H1 (cell line): ENCODE measurements around the gene KCNK15. TPM values are rescaled to one million over a fixed set of nuclear protein-coding genes. Genes with fewer than 3 reads are reported as not detected.

Experiments
- CTCF ChIA-PET: fragments of 300-600 bp; sonication (Branson Sonifier 250); formaldehyde crosslinking; loops from one replicate; lab custom pipeline; 2021; ENCODE audit not compliant: partially characterized antibody; lab: Charles Lee
- POLR2A ChIA-PET: fragments of 300-600 bp; sonication (Branson Sonifier 250); formaldehyde crosslinking; loops from one replicate; lab custom pipeline; 2021; ENCODE audit warnings: inconsistent platforms; ENCODE audit not compliant: partially characterized antibody; lab: Charles Lee
- DNase-seq, 2 experiments: peaks; one replicate each; pipeline versions ENCODE4 v3.0.0 to v3.0.0-alpha.2; 2010 to 2022; ENCODE audit warnings: low spot score in 2 of 2, low read depth in 1 of 2, mixed read lengths in 1 of 2
- FAIRE-seq: peaks from 2 replicates; lab custom pipeline; 2011; peaks lifted over from hg19 to GRCh38; lab: Jason Lieb, UNC
- H2AFZ ChIP-seq: 2 replicates; pipeline ENCODE4 v1.8.1; 2012; ENCODE audit warnings: low read length, inconsistent platforms
- H2AK5ac ChIP-seq: 2 replicates; pipeline ENCODE4 v1.6.1; 2013; ENCODE audit warnings: low read depth, low read length
- H2BK120ac ChIP-seq: replicated peaks from 2 replicates; pipeline ENCODE3; 2013; ENCODE audit warnings: low read depth, low read length, inconsistent platforms
- H2BK12ac ChIP-seq: 2 replicates; pipeline ENCODE4 v1.6.1; 2013; ENCODE audit warnings: low read depth, low read length
- H2BK15ac ChIP-seq: 2 replicates; pipeline ENCODE4 v1.6.1; 2013; ENCODE audit warnings: low read length
- H2BK20ac ChIP-seq: 2 replicates; pipeline ENCODE4 v1.6.1; 2013; ENCODE audit warnings: low read length
- H2BK5ac ChIP-seq: 2 replicates; pipeline ENCODE4 v1.6.1; 2013; ENCODE audit warnings: low read depth, low read length
- H3K14ac ChIP-seq: 2 replicates; pipeline ENCODE4 v1.6.1; 2013; ENCODE audit warnings: inconsistent platforms; ENCODE audit not compliant: insufficient read length
- H3K18ac ChIP-seq: 2 replicates; pipeline ENCODE4 v1.6.1; 2013; ENCODE audit warnings: low read length; ENCODE audit errors: extremely low read depth
- H3K23ac ChIP-seq: 2 replicates; pipeline ENCODE4 v1.6.1; 2013; ENCODE audit warnings: inconsistent platforms; ENCODE audit not compliant: insufficient read length
- H3K23me2 ChIP-seq: 2 replicates; pipeline ENCODE4 v1.6.1; 2013; ENCODE audit warnings: low read depth, low read length
- H3K27ac ChIP-seq: 2 replicates; pipeline ENCODE4 v1.6.1; 2011; ENCODE audit warnings: low read depth, low read length, inconsistent platforms
- H3K27me3 ChIP-seq, 4 experiments: replicated peaks in 1 of 4; 1 replicate in 1 of 4; 2 replicates in 3 of 4; pipeline versions ENCODE4 v1.6.1 to v1.8.1; 2011 to 2013; ENCODE audit warnings: low read length in 3 of 4, mild to moderate bottlenecking in 3 of 4, inconsistent platforms in 2 of 4, mixed read lengths in 2 of 4, moderate library complexity in 1 of 4; ENCODE audit not compliant: control insufficient read depth in 3 of 4, insufficient read depth in 3 of 4; ENCODE audit errors: extremely low read depth in 1 of 4
- H3K36me3 ChIP-seq, 4 experiments: 2 replicates each; pipeline versions ENCODE4 v1.6.1 to v1.8.1; 2011 to 2013; ENCODE audit warnings: mild to moderate bottlenecking in 4 of 4, low read length in 3 of 4, moderate library complexity in 2 of 4, control low read depth in 1 of 4, inconsistent platforms in 1 of 4; ENCODE audit not compliant: insufficient read depth in 4 of 4, control insufficient read depth in 2 of 4
- H3K4ac ChIP-seq: replicated peaks from 2 replicates; pipeline ENCODE3; 2013; ENCODE audit warnings: low read length, low read depth, mixed read lengths, inconsistent platforms; ENCODE audit not compliant: insufficient read length
- H3K4me1 ChIP-seq, 4 experiments: replicated peaks in 1 of 4; 1 replicate in 1 of 4; 2 replicates in 3 of 4; pipeline versions ENCODE4 v1.6.1 to v1.8.1; 2011 to 2013; ENCODE audit warnings: low read length in 3 of 4, inconsistent platforms in 2 of 4, mixed read lengths in 1 of 4; ENCODE audit not compliant: insufficient read depth in 4 of 4, control insufficient read depth in 3 of 4
- H3K4me2 ChIP-seq, 2 experiments: 2 replicates each; pipeline versions ENCODE4 v1.6.1 to v1.8.1; 2011 to 2013; ENCODE audit warnings: low read depth in 2 of 2, low read length in 2 of 2, control low read depth in 1 of 2, inconsistent platforms in 1 of 2, mild to moderate bottlenecking in 1 of 2; ENCODE audit not compliant: insufficient read depth in 1 of 2
- H3K4me3 ChIP-seq, 4 experiments: fragments of 200-600, 300-600 bp in 1 of 4; sonication (generic), shearing (Covaris generic), sonication (Bioruptor Twin) in 1 of 4; 2 replicates each; pipeline versions ENCODE4 v1.5.1 to v1.8.1; 2011 to 2016; ENCODE audit warnings: low read length in 4 of 4, low read depth in 3 of 4, control low read depth in 2 of 4, inconsistent platforms in 2 of 4, mild to moderate bottlenecking in 2 of 4, mixed read lengths in 1 of 4, moderate library complexity in 1 of 4; ENCODE audit not compliant: insufficient read depth in 2 of 4; ENCODE audit errors: extremely low read depth in 1 of 4
- H3K56ac ChIP-seq: replicated peaks from 2 replicates; pipeline ENCODE3; 2013; ENCODE audit warnings: low read depth, mild to moderate bottlenecking, mixed read lengths, low read length, inconsistent platforms; ENCODE audit not compliant: insufficient read length
- H3K79me1 ChIP-seq: 2 replicates; pipeline ENCODE4 v1.6.1; 2013; ENCODE audit warnings: low read depth, low read length, control low read depth
- H3K79me2 ChIP-seq, 2 experiments: 2 replicates each; pipeline versions ENCODE4 v1.6.1 to v1.8.1; 2012 to 2013; ENCODE audit warnings: low read length in 2 of 2, mild to moderate bottlenecking in 2 of 2, inconsistent platforms in 1 of 2; ENCODE audit not compliant: insufficient read depth in 2 of 2, control insufficient read depth in 1 of 2
- H3K9ac ChIP-seq, 4 experiments: replicated peaks in 1 of 4; 1 replicate in 1 of 4; 2 replicates in 3 of 4; pipeline versions ENCODE4 v1.6.1 to v1.8.1; 2011 to 2013; ENCODE audit warnings: low read depth in 3 of 4, low read length in 3 of 4, control low read depth in 2 of 4, mild to moderate bottlenecking in 2 of 4, moderate library complexity in 2 of 4, inconsistent platforms in 1 of 4; ENCODE audit errors: extremely low read depth in 1 of 4
- H3K9me3 ChIP-seq, 2 experiments: 2 replicates each; pipeline versions ENCODE4 v1.6.1 to v1.8.1; 2012 to 2013; ENCODE audit warnings: mild to moderate bottlenecking in 2 of 2, moderate library complexity in 2 of 2, control low read depth in 1 of 2, inconsistent platforms in 1 of 2, low read depth in 1 of 2, low read length in 1 of 2, mixed read lengths in 1 of 2; ENCODE audit not compliant: insufficient read depth in 2 of 2
- H4K20me1 ChIP-seq, 2 experiments: replicated peaks in 1 of 2; 2 replicates each; pipeline versions ENCODE3 to v1.8.1; 2011 to 2013; ENCODE audit warnings: inconsistent platforms in 2 of 2, low read length in 2 of 2, mild to moderate bottlenecking in 1 of 2; ENCODE audit not compliant: insufficient read depth in 2 of 2, control insufficient read depth in 1 of 2
- H4K5ac ChIP-seq: 2 replicates; pipeline ENCODE4 v1.6.1; 2013; ENCODE audit warnings: low read length, low read depth, mixed read lengths, inconsistent platforms; ENCODE audit not compliant: insufficient read length
- H4K8ac ChIP-seq: 2 replicates; pipeline ENCODE4 v1.8.0; 2013; ENCODE audit warnings: mild to moderate bottlenecking, moderate library complexity, low read length, inconsistent platforms; ENCODE audit not compliant: insufficient read depth; ENCODE audit errors: extremely low read depth
- H4K91ac ChIP-seq: replicated peaks from 2 replicates; pipeline ENCODE3; 2013; ENCODE audit warnings: low read length, mixed read lengths, inconsistent platforms; ENCODE audit not compliant: insufficient read length
- KDM1A ChIP-seq: fragments of 200-600, 300-600 bp; sonication (generic); IDR thresholded peaks from 2 replicates; pipeline ENCODE4 v1.7.1; 2016; ENCODE audit warnings: mild to moderate bottlenecking, low read length, borderline replicate concordance
- MAFK ChIP-seq: IDR thresholded peaks from 2 replicates; pipeline ENCODE4 v1.6.1; 2012; ENCODE audit warnings: low read depth, mild to moderate bottlenecking, improper control_type of control experiment, low read length
- WGBS, 2 experiments: shearing (Covaris generic) in 1 of 2; methylation state at CpG; one replicate each; pipeline versions ENCODE4 v1.1.6 to v1.1.7; 2013 to 2015; ENCODE audit warnings: low lambda C conversion rate in 2 of 2, mixed read lengths in 2 of 2, inconsistent platforms in 1 of 2, low coverage in 1 of 2, missing lambda C conversion rate in 1 of 2; ENCODE audit not compliant: insufficient replicate concordance in 2 of 2, insufficient coverage in 1 of 2, insufficient read length in 1 of 2; ENCODE audit errors: extremely low coverage in 1 of 2, missing lambda C conversion rate in 1 of 2; 5-methylcytosine and 5-hydroxymethylcytosine counted together
- polyA plus RNA-seq, 7 experiments: library from polyadenylated mRNA; depleted of rRNA in 3 of 7; stranded (reverse) in 5 of 7; unstranded in 2 of 7; fragments of >200 nt in 5 of 7; fragments of 200-250 nt in 2 of 7; gene quantifications; 1 replicate in 5 of 7; 2 replicates in 1 of 7; 4 replicates in 1 of 7; pipeline versions ENCODE4 v1.2.1 to v1.2.3, GENCODE V29; 2011 to 2013; ENCODE audit warnings: missing spikeins in 2 of 7, mixed read lengths in 2 of 7
- total RNA-seq: library from RNA; stranded (reverse); fragmentation: NEBNext Ultra II Directional; extraction: Animal tissue kit (Norgen Biotek cat#: 25700); gene quantifications from 2 replicates; pipeline ENCODE4 v1.2.1, GENCODE V29; 2021
- TF ChIP-seq, protein P1 (sequence below), 3 experiments: IDR thresholded peaks; 1 replicate in 2 of 3; 2 replicates in 1 of 3; pipeline versions ENCODE4 v1.5.1 to v1.6.1; 2011; ENCODE audit warnings: low read length in 3 of 3, mild to moderate bottlenecking in 3 of 3, inconsistent platforms in 2 of 3, low read depth in 1 of 3, moderate library complexity in 1 of 3; ENCODE audit not compliant: insufficient read depth in 1 of 3; ENCODE audit errors: control extremely low read depth in 1 of 3

Gene KCNK15
- total and polyA plus RNA-seq, 2 of the 8 experiments (the other 6 are each of a cell fraction or from before 2014, with no cell fraction given): 0.24 to 0.33 TPM

DNA sequence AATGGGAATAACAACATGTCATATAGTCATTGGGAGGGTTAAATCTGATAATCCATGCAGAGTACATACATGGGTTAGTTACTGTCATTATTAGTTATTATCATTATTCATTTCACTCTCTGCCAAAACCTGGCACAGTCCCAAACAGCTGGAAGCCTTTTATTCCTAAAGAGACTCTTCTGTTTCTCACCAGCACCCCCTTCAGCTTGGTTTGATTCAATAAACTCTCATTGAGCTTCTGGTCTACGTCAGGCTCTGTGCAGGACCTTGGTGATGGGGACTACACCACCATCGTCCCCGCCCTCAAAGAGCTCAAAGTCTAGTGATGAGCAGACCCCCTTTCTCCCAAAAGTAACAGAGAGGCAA, 2.3 kb downstream of the KCNK15 start:
- Histone ChIP-seq H3K4ac (no peak overlapping the region), H2BK15ac (no peak overlapping the region), H3K56ac (no peak overlapping the region), H3K4me1 (peaks cover 0 to 14% (median 3%) of the 10 kb centered on the region in 4 experiments; a peak in 5 of 7 replicates), H2BK120ac (no peak overlapping the region), H4K5ac (no peak overlapping the region), H3K9me3 (no peaks in the 10 kb centered on the region), H3K9ac (no peak overlapping the region), H3K36me3 (no peaks in the 10 kb centered on the region), H2BK5ac (no peak overlapping the region), H4K8ac (no peak overlapping the region), H4K91ac (no peak overlapping the region), H3K4me2 (no peak overlapping the region), H3K4me3 (no peak overlapping the region), H3K14ac (no peak overlapping the region), H2AK5ac (no peak overlapping the region), H4K20me1 (no peaks in the 10 kb centered on the region), H2BK12ac (no peak overlapping the region), H2AFZ (no peak overlapping the region), H3K27me3 (peaks cover 2 to 33% (median 23%) of the 10 kb centered on the region in 4 experiments), H3K79me2 (no peaks in the 10 kb centered on the region), H3K79me1 (no peaks in the 10 kb centered on the region), H3K23me2 (peaks cover 11% of the 10 kb centered on the region; the same call in 1 of the 2 replicates), H3K18ac (no peak overlapping the region), H3K27ac (no peak overlapping the region), H3K23ac (no peak overlapping the region), H2BK20ac (no peak overlapping the region)
- DNase-seq: no peak
- TF ChIP-seq MAFK (no peak), KDM1A (no peak)
- TF ChIP-seq, protein P1, sequence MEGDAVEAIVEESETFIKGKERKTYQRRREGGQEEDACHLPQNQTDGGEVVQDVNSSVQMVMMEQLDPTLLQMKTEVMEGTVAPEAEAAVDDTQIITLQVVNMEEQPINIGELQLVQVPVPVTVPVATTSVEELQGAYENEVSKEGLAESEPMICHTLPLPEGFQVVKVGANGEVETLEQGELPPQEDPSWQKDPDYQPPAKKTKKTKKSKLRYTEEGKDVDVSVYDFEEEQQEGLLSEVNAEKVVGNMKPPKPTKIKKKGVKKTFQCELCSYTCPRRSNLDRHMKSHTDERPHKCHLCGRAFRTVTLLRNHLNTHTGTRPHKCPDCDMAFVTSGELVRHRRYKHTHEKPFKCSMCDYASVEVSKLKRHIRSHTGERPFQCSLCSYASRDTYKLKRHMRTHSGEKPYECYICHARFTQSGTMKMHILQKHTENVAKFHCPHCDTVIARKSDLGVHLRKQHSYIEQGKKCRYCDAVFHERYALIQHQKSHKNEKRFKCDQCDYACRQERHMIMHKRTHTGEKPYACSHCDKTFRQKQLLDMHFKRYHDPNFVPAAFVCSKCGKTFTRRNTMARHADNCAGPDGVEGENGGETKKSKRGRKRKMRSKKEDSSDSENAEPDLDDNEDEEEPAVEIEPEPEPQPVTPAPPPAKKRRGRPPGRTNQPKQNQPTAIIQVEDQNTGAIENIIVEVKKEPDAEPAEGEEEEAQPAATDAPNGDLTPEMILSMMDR (IDR thresholded peaks at IDR 0.05; ENCODE audit: control extremely low read depth in 1 of 3, insufficient read depth in 1 of 3, low read depth in 1 of 3, low read length in 3 of 3): peak in 1 of 3 experiments; percentile 26; a peak in 1 of 4 replicates
- ChIA-PET CTCF (interaction anchor here (0.6 to 15.1 kb wide), 55 partner anchors 9 to 302 kb away, joined by 3 to 256 read pairs (median 4); partner anchors contain the start of gene RIMS4), POLR2A (interaction anchor here (0.6 to 1.4 kb wide), 6 partner anchors 9 to 155 kb away, joined by 3 to 4 read pairs (median 3); no protein-coding TSS in a partner anchor)
- WGBS, 2 experiments: 87% methylated on average over 3 of the region's 3 CpGs; no CpG with 5 or more reads in 1 of the 2 experiments
- no peak for FAIRE-seq
